Measurements from ENCODE around the gene AHRR.

- TF ChIP-seq ZNF175 (CRISPR knock-in tag; IDR thresholded peaks at IDR 0.05; ENCODE audit: low read depth) = no peak
- no peak for TF ChIP-seq CBX8 (IDR thresholded peaks at IDR 0.05; ENCODE audit: borderline replicate concordance, extremely low read depth, low read depth, low read length, poor library complexity, severe bottlenecking)
- no peak for TF ChIP-seq HNRNPUL1 (IDR thresholded peaks at IDR 0.05; ENCODE audit: low read length)
- TF ChIP-seq SP2 (IDR thresholded peaks at IDR 0.05; ENCODE audit: extremely low read depth, low read depth, low read length, poor library complexity, severe bottlenecking) = no peak
- TF ChIP-seq CTCF (IDR thresholded peaks at IDR 0.05 in 2 of 3, conservative IDR thresholded peaks at IDR 0.05 in 1 of 3; ENCODE audit: insufficient read depth in 2 of 3, low read depth in 1 of 3, low read length in 3 of 3) = no peak
- TF ChIP-seq BDP1 (IDR thresholded peaks at IDR 0.05; ENCODE audit: insufficient read depth, insufficient read length) = no peak
- no peak for TF ChIP-seq LARP7 (IDR thresholded peaks at IDR 0.05)
These were observed 142.9 kb downstream of the AHRR start for GRCh38 chr5:464446-464842.
